HEK293T (cell line): ENCODE measurements around the gene ZFX.

Experiments used
- NFRKB ChIP-seq: fragments of 450-650 bp; IDR thresholded peaks from 2 replicates; pipeline ENCODE4 v1.6.1; 2016; ENCODE audit warnings: mild to moderate bottlenecking, moderate library complexity
- TARDBP ChIP-seq: fragments of 450-650 bp; IDR thresholded peaks from 2 replicates; pipeline ENCODE4 v1.6.1; 2016

DNA sequence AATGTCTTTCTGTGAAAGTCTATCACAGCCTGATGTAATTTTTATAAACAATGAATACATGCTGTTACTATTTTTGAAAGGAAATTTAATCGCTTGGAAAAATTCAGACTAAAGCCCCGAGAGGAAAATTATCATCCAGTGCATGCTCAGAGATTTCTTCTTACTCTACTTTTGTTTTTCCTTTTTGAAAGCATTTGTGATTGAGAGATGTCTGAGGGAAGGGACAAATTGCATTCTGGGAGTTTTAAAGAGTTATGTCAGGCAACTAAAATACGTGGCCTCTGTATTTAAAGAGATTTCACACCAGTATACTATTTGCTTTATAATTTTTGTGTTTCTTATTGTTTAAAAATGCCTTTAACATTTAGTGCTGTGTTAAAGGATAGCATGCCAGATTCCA lies 1.4 kb upstream of the ZFX start:
- TF ChIP-seq TARDBP, result no peak
- no peak for TF ChIP-seq NFRKB
